T-helper 9 cell (primary cell): ENCODE data around the gene DUOX2.
"Not testable (repeated sequence)": the region's sequence is repeated elsewhere in the genome, so short reads cannot be mapped to it uniquely, and the experiment has no call there.

Experiments used
- DNase-seq: peaks from one replicate; pipeline ENCODE4 v3.0.0-alpha.2; 2020

DUOX2 gene

DNA sequence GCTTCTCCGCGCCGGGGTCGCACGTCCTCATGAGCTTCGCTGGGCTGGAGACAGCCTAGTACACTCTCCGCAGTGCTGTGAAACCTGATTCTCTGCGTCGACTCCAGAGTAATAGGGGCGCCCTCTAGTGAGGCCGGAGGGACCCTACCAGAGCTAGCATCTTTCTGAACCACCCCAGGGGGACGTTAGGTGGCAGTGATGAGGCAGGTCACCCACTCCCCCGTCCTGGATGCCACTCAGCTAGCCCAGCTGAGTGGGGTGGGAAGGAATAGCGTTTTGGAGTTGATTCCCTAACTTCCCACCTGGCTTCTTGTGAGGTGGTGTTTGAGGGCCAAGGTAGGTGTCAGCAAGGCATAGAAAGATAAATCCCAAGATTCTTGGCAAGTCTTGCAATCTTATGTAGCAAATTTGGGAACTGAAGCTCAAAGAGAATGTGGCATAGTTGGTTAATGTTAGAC lies 4.2 kb upstream of the DUOX2 start:
- DNase-seq, result peak; percentile 74

DNA sequence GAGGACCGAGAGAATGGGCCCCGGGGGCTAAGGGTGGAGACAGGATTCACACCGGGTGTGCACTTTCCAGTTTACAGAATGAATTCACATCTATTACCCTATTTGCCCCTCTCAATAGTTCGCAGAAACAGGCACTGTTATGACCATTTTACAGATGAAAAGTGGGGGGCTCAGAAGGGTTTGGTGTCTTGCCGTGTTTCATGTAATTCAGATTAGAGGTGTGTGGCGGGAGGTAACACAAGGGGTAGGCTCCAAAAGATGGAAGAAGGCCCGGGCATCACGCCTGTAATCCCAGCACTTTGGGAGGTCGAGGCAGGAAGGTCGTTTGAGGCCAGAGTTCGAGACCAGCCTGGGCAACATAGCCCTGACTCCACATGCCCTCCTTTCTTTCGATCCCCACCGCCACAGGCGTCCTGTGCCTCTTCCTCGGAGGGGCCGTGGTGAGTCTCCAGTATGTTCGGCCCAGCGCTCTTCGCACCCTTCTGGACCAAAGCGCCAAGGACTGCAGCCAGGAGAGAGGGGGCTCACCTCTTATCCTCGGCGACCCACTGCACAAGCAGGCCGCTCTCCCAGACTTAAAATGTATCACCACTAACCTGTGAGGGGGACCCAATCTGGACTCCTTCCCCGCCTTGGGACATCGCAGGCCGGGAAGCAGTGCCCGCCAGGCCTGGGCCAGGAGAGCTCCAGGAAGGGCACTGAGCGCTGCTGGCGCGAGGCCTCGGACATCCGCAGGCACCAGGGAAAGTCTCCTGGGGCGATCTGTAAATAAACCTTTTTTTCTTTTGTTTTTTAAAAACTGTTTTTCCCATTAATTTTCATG lies 3.5 kb upstream of the DUOX2 start:
- DNase-seq, result no peak

- DNase-seq, result no peak
Observed at GRCh38 chr15:45116482-45117307, 2.7 kb upstream of the DUOX2 start.

DNA sequence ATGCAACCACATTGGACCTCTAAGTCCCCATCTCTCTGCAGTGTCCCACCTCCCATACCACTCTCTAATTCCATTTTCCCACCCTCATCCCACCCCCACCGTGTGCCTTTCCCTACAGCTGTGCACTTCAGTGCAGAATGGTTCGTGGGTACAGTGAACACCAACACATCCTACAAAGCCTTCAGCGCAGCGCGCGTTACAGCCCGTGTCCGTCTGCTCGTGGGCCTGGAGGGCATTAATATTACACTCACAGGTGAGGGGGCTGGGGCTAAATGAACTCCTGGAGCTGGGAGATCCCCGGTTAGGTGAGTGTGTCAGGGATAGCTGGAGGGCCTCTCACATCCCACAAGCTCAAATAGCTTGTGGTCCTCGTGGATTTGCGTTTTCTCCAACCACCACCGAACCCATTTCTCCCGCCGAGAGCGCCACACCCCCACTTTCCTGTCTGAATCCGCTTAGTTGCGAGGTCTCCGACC lies 2.1 kb upstream of the DUOX2 start:
- no peak for DNase-seq

GRCh38 chr15:45115312-45115820 lies 1.4 kb upstream of the DUOX2 start:
- DNase-seq, result no peak

GRCh38 chr15:45114751-45115085 lies 746 bp upstream of the DUOX2 start:
- DNase-seq, result no peak

DNA sequence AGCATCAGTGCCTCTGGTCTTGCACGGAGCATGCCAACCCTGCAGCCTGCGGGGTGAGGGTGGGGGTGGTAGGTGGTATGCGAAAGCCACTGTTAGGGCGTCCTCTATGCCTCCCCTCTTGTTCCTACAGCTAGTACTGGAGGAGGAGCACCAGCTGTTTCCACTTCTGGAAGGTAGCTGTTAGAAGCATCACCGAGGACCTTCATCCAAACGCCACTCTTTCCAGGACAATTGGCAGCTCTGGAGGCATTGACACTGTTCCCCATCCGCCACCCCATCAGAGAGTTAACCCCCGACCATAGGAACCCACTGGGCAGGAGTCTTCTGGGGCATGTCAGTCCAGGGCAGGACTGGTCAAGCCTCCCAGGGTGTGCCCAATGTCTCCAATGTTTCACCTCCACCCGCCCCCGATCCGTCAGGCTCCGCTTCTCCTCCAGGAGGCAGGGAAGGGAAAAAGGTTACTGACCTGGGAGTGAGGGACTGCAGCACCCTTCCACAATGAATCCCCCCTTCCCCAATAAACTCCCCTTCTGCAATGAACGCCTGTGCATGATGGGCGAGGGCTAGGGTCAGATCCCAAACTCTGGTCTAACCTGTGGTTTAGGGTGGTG lies 487 bp downstream of the DUOX2 start:
- DNase-seq, result no peak

DNA sequence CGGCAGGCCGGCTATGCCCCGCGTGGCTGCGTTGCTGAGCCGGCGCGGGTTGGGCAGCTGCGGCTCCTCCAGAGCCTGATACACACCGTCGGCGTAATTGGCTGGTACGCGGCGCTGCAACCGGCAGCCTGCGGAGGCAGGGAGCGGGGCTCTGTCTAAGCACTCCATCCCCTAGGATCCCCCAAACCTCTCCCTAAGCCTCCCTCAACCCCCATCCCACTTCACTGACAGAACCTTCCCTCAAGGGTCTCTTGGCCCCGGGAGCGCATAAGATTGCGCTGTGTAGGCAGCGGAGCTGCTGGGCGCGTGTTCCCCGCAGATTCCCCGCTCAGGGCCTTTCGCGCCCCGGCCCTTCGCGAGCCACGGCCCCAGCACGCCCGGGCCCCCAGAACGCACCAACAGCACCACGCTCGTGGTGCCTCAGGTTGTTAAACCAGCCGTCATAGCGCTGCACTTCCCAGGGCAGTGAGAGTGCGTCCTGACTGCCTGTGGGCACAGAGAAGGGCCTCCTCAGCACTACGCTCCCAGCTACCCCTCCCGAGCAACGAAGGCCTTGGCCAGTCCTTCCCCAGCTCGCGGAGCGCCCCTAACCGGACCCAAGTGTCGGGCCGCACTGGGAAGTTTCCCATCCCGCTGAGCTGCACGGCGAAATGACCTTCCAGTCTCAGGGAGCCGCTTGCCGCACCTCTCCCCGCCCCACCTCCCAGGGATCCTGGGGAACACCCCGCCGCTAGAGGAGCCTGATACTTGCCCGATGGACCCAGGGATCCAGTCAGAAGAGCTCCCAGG lies 1.2 kb downstream of the DUOX2 start:
- DNase-seq, result no peak

DNA sequence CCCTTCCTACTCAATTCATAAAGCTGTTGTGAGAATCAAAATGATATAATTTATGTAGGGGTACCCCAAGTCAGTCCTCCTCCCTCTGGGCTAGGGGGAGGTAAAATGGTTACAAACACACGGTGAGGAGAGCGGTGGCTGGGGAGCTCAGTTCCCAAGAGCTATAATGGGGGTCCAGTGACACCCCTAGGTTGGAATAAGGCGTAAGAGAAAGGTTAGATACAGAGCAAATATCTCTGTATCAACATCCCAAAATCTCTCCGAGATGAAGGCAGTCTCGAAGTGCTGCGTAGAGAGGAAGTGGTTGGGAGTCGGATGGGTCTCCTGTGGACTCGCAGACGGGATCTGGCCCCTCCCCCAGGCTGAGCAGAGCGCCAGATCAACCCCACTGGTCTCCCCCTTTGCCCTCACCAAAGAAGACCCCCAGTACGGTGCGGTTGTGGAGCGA lies 1.8 kb downstream of the DUOX2 start:
- DNase-seq, result no peak

- DNase-seq, result no peak
Observed at GRCh38 chr15:45111390-45112142, 2.4 kb downstream of the DUOX2 start.

DNA sequence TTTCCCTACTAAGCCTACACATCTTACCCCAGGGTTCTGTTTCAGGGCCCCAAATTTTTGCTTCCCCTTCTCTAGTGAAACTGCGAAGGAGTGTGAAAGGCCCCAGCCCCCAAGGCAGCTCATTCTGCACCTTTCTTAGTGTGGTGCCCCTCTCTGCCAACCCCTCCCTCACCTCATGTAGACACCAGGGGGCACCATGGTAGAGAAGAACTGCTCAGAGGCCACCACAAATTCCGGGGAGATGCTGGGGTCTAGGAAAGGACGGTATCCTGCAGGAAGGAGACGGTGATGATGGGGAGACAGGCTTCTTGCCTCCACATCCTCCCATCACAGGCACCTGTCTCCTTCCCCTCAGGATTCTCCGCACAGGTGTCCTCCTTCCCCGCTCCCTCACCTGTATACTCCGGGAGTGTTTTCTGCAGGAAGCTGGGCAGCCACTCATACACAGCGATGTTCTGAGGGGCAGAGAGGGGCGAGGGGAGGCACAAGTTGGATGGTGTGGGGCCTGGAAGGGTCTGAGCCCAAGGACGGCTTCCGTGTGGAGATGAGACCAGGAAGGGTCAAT lies 3.6 kb downstream of the DUOX2 start:
- no peak for DNase-seq

DNA sequence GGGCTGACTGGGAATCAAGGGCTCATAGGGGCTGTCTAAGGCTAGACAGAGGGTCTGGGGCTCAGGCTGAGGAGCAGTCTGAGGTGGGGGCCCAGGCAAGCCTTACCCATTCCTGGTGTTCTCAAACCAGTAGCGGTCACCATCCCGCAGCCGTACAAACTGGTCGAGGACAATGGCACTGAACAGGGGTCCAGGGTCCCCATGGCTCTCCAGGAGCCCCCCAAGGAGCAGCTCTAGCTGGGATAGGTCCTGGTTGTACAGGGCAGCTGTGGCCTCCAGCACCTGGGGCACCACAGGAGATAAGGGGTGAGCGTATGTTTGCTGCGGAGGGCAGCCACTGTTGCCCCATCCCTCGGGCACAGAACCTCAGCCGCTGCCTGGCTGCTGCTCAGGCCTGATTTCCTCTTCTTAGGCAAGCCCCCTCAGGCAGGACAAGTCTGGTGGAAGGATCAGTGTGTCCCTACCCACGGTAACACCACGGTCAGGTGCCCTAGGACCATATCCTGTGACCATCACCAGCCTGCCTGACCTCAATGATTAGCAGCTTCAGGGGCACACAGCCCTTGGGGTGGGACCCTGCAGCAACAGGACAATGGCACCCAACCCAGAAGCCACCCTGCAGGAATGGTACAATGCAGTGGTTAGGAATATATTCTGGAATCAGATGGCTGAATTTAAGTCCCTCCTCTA lies 5.9 kb downstream of the DUOX2 start:
- no peak for DNase-seq

GRCh38 chr15:45106002-45106790 lies 7.8 kb downstream of the DUOX2 start:
- no peak for DNase-seq

DNA sequence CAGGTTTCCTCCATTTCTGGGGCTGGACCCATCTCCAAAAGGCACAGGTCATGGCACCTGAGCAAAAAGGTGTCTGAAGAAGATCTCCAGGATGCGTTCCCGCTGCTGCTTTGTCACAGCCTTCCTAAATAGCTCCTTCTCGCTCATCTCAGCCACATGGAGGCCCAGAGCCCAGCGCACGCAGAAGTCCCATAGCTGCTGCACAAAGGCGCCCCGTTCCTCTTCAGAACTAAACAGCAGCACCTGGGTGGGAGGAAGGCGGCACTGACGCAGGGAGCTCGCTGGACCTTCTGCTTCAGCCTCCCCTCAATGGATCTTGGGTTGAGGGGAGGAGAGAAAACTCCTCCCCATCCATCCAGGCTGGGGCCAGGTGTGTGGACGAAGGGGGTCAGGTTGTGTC lies 8.4 kb downstream of the DUOX2 start:
- no peak for DNase-seq

DNA sequence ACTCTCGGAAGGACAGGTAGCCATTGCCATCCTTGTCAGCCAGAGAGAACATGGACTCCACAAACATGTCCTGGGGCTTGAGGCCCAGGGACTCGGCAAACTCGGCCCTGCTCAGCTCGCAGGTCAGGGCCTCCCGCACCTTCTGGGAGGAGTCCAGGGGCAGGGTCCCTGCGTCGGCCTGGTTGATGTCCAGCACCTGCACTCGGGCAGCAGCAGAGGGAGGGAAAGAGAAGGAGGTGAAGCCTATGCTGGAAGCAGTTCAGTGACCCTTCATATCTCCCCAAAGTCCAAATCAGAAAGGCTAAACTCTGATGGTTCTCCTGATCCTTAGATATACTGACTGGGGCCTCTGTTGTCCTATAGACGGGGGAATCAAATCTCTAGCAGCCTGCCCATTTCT lies 9.8 kb downstream of the DUOX2 start:
- DNase-seq, result not testable (repeated sequence)

- DNase-seq, result no peak
Observed at GRCh38 chr15:45102226-45102625, 11.7 kb downstream of the DUOX2 start.

DNA sequence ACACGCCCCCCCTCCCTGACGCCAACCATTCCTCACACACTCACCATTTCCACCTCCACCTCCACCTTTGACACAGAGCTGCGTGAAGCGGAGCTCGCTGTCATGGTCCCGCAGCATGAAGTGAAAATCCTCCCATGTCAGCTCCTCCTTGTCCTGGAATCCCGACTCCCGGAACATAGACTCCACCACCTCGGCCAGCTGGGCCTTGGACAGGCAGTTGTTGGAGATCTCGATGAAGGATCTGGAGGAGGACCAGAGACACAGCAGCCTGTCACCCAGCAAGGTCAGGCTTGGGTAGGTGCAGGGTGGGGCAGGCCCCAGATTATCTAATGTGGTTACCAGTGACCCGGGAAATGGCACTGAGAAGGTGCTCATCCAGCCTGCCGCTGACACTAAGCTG lies 12.2 kb downstream of the DUOX2 start:
- no peak for DNase-seq

- no peak for DNase-seq
Observed at GRCh38 chr15:45100884-45101625, 12.9 kb downstream of the DUOX2 start.

DNA sequence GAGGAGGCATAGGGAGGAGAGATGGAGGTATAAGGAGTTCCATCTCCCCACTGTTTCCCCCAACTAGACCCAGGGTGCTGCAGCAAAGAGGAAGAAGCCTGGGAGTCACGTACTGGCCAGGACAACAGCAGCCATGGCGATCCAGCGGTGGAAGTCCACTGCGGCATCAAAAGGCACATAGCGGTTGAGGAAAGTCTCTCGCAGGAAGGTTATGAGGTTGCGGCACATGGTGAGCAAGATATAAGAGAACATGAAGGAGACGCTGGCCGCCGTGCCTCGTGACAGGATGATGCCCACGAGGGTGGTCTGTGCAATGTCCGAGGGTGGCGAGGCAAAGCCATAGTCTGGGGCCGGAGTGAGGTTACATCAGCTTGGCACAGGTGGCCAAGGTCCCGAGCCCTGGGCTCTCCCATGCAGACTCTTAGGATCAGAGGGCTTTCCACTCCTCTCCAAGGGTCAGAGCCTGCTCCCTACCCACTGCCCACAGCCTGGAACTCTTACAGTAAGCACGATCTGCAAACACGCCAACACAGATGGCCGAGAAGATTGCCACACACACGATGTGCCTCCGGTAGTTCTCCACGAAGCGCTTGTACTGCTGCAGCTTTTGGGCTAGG lies 14.3 kb downstream of the DUOX2 start:
- DNase-seq, result no peak
